ENCODE data around the gene IRS2.

DNA sequence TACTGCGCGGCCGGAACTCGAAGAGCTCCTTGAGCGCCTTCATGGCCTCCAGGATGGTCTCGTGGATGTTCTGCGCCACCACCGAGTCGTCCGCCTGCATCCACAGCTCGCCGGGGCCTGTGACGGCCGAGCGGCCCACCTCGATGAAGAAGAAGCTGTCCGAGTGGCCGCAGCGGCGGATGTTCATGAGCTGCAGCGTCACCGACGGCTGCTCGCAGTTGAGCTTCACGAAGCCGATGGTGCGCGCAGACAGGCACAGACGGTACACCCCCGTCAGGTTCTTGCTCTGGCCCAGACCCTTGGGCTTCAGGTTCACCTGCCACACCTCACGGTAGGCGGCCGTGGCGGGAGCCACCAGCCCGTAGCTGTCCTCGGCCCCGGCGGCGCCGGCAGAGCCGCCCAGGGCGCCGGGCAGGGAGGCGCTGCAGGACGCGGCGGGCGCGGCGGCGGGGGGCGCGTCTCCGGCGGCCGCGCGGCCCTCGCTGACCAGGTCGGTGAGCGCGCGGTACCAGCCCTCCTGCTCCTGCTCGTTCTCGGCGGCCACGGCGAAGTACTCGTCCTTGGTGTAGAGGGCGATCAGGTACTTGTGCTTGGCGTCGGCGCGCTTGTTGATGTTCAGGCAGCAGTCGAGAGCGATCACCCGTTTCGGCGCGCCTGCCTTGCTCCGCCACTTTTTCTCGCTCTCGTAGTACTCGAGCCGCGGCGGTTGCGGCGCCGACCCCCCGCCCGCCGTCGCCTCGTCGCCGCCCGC lies 1.1 kb downstream of the IRS2 start:
- no peak for TF ChIP-seq FOXP2 (optimal IDR thresholded peaks at IDR 0.05; ENCODE audit: borderline replicate concordance, extremely low read depth, extremely low read length, insufficient read depth)
- TF ChIP-seq TAF1 (IDR thresholded peaks at IDR 0.05; ENCODE audit: borderline replicate concordance, insufficient read depth, low read length): no peak
- TF ChIP-seq SIN3A (IDR thresholded peaks at IDR 0.05; ENCODE audit: borderline replicate concordance, insufficient read depth, low read length): no peak
